ENCODE measurements around the gene TSPAN10. TPM values are rescaled to one million over a fixed set of nuclear protein-coding genes. Genes with fewer than 3 reads are reported as not detected.
A peak's percentile ranks its signal among the peaks of the same experiment; 100 is the strongest.

TSPAN10 gene
- total RNA-seq, 1 donor, result 4.5 TPM

DNA sequence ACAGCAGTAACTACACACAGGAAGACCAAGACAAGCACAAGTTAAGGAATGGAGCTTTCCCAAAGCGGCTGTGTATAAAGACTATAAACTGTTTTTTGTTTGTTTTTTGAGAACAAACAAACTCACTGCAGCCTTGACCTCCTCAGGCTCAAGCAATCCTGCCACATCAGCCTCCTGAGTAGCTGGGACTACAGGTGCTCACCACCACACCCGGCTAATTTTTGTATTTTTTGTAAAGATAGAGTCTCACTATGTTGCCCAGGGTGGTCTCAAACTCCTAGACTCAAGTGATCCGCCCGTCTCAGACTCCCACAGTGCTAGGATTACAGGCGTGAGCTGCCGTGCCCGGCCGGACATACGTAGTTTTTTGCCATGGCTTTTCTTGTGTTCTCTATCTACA, 23.4 kb downstream of the TSPAN10 start:
- TF ChIP-seq, protein P1, sequence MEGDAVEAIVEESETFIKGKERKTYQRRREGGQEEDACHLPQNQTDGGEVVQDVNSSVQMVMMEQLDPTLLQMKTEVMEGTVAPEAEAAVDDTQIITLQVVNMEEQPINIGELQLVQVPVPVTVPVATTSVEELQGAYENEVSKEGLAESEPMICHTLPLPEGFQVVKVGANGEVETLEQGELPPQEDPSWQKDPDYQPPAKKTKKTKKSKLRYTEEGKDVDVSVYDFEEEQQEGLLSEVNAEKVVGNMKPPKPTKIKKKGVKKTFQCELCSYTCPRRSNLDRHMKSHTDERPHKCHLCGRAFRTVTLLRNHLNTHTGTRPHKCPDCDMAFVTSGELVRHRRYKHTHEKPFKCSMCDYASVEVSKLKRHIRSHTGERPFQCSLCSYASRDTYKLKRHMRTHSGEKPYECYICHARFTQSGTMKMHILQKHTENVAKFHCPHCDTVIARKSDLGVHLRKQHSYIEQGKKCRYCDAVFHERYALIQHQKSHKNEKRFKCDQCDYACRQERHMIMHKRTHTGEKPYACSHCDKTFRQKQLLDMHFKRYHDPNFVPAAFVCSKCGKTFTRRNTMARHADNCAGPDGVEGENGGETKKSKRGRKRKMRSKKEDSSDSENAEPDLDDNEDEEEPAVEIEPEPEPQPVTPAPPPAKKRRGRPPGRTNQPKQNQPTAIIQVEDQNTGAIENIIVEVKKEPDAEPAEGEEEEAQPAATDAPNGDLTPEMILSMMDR (IDR thresholded peaks at IDR 0.05; ENCODE audit: insufficient read depth, low read length), result no peak
- no peak overlapping the region for H3K4me3 ChIP-seq (ENCODE audit: low read depth, low read length)
- no peak for DNase-seq (ENCODE audit: low read depth)

DNA sequence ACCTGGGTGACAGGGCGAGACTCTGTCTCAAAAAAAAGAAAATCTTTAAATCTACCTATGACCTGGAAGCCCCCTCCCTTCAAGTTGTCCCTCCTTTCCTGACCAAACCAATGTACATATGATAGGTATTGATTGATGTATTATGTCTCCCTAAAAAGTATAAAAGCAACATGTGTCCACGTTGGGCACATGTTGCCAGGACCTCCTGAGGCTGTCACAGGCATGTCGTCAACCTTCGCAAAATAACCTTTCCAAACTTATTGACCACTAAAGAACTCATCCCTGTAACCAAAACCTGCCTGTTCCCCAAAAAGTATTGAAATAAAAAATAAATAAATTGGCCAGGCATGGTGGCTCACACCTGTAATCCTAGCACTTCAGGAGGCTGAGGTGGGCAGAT, 25.0 kb downstream of the TSPAN10 start:
- no peak for DNase-seq (ENCODE audit: low read depth)
- TF ChIP-seq, protein P1 (IDR thresholded peaks at IDR 0.05; ENCODE audit: insufficient read depth, low read length), result no peak
- H3K4me3 ChIP-seq (ENCODE audit: low read depth, low read length), result no peak overlapping the region

DNA sequence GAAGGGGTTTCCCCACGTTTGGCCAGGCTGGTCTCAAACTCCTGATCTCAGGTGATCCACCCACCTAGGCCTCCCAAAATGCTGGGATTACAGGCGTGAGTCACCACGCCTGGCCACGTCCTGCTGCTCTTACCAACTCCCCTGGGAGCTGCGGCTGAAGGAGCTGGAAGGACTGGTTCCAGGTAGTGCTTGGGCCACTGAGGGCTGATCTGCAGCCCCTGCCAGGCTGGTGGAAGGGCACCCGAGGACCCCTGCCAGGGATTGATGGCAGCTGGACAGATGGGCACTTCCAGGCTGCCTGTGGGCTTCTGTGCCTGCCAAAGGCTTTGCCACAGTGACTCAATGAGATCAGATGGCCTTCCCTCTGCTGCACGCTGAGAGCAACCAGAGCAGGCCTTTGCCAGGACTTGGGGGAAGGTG, 27.1 kb downstream of the TSPAN10 start:
- no peak for DNase-seq (ENCODE audit: low read depth)
- TF ChIP-seq, protein P1 (IDR thresholded peaks at IDR 0.05; ENCODE audit: insufficient read depth, low read length), result no peak

DNA sequence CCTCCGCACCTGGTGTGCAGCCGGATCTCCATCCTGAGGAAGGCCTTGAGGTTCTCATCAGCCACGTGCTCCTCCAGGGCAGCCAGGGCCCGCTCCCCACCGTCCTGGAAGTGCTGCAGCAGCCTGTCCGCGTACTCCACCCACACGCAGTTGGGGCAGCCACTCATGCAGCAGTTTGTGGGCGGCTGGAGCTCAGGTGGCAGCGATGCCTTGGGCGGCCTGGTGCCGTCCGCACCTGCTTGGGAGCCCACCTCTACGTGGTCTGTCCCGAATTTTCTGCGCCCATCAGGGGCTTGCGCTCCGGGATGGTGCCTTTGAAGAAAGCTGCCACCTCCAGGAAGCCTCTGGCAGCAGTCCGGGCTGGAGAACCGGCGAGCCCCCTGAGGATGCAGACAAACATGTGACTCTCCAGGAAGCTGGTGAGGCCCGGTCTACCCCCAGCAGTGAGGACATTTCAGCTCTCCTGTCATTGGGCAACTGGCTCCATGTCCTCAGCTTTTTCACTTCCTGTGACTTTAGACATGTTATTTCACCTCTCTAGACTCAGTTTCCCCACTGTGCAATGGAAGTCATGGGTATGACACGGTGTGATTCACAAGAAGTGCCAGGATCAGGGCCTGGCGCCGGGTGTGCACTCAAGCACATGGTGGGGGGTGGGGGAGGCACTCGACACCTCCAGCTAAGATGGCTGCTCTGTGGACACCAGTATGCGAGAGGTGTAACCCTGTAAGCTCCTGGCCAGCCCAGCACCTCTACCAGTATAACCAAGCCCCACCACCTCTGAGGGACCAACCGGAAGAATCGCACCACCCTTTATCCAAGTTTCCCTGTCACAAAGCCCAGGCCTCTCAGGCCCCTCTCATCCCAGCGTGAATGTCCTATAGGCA, 28.5 kb downstream of the TSPAN10 start:
- peak overlapping the region; percentile 90 for H3K4me3 ChIP-seq (ENCODE audit: low read depth, low read length)
- peak; percentile 18 for DNase-seq (ENCODE audit: low read depth)
- TF ChIP-seq, protein P1 (IDR thresholded peaks at IDR 0.05; ENCODE audit: insufficient read depth, low read length), result no peak

More for the DNA sequence above, 27.1 kb downstream of the TSPAN10 start:
- H3K4me3 ChIP-seq (ENCODE audit: low read depth, low read length), result no peak overlapping the region

DNA sequence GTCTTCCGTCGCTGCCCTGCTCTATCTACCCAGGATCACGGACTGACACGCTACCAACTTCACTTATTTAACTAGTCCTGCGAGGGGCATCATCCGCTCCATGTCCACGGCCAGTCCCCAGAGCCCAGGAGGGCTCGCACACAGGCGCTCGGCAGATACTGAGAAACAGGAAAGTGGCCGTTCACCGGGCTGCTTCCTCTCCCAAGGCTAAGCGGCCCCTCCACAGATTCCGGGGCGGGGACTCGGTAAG, 29.0 kb downstream of the TSPAN10 start:
- no peak for DNase-seq (ENCODE audit: low read depth)
- TF ChIP-seq, protein P1 (IDR thresholded peaks at IDR 0.05; ENCODE audit: insufficient read depth, low read length), result no peak
- peak overlapping the region; percentile 90 for H3K4me3 ChIP-seq (ENCODE audit: low read depth, low read length)

DNA sequence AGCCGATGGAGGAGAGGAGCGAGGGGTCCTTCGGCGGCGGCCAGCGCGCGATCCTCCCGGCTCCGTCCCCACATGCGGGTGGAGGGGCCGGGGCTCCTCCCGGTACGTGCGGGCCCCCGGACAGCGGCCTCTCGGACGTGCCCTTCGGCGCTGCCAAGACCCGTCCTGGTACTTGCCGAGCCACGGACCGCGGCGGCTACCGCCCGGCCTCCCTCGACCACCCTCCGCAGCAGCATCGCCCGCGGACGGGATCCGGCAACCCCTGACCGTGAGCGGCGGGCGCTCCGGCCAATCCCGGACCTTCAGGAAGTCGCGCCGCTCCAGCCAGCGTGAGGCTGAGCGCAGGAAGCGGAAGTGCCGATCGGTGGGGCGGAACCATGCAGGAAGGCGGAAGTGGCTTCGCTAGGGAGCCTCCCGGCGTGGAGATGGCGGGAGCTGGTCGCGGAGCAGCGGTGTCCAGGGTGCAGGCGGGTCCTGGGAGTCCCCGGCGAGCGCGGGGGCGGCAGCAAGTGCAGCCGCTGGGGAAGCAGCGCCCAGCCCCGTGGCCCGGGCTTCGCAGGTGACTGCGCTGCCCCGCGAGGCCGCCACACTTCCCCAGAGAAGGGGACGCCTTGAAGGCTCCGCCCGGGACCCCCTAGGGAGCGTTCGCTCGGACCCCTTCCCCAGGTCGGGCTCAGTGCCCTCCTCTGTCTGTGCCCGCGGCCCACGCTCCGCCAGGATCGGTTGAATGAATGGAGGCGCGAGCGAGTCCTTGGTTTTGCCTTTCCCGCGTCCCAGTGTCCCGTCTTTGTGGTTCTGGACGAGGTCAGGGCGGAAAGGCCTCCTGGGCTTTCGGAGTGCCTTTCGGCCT, 29.6 kb downstream of the TSPAN10 start, which contains the start of the genes CCDC137 and OXLD1:
CCDC137 (plus strand) TSS at position 396 of the 850 bp plus-strand sequence; CDS start at position 426, 30 bp downstream.
OXLD1 (minus strand) TSS at position 264 of the 850 bp plus-strand sequence; CDS start at position 236, 28 bp downstream.
- TF ChIP-seq, protein P1 (IDR thresholded peaks at IDR 0.05; ENCODE audit: insufficient read depth, low read length), result no peak
- peak; percentile 95 for DNase-seq (ENCODE audit: low read depth)
- peak within 1 kb of the TSS; percentile 90 for H3K4me3 ChIP-seq (ENCODE audit: low read depth, low read length)
